Measurements from ENCODE around the gene ZNF292.

Gene ZNF292

DNA sequence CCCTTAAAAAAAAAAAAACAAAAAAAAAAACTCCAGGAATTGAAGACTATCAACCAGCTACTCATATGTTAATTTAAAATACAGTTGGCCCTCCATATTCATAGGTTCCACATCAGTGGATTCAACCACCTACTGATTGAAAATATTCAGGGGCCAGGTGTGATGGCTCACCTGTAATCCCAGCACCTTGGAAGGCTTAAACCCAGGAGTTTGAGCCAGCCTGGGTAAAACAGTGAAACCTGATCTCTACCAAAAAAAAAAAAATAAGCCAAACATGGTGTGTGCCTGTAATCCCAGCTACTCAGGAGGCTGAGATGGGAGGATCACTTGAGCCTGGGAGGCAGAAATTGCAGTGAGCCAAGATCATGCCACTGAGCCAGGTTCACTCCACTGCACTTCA lies 94.7 kb downstream of the ZNF292 start:
- H3K27me3 ChIP-seq (ENCODE audit: control insufficient read depth, low read length), result no peaks in the 10 kb centered on the region
- no peak overlapping the region for H3K4me3 ChIP-seq (ENCODE audit: low read length)

DNA sequence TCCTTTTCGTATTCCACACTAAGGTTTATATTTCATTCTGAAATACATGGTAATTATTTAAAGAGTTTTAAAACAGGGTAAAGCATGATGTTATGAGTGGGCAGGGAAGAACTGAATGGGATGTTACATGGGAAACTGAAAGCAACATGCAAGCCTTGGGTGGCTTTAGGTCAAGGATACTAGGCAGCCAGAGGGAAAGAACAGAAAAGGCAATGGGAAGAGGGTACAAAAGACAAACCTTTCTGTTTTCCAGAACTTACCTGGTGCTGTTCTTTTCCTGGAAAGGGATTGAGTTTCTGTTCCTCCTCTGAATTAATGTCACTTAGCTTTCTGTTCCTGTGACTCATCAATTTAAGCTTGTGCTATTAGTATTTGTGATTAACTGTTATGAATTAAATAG lies 95.9 kb downstream of the ZNF292 start:
- peaks cover 7% of the 10 kb centered on the region for H3K4me1 ChIP-seq (ENCODE audit: control insufficient read depth, low read length)
- H3K4me3 ChIP-seq (ENCODE audit: low read length), result no peak overlapping the region
- H3K36me3 ChIP-seq (ENCODE audit: control insufficient read depth, low read length), result peaks cover 56% of the 10 kb centered on the region
- TF ChIP-seq, protein P1, sequence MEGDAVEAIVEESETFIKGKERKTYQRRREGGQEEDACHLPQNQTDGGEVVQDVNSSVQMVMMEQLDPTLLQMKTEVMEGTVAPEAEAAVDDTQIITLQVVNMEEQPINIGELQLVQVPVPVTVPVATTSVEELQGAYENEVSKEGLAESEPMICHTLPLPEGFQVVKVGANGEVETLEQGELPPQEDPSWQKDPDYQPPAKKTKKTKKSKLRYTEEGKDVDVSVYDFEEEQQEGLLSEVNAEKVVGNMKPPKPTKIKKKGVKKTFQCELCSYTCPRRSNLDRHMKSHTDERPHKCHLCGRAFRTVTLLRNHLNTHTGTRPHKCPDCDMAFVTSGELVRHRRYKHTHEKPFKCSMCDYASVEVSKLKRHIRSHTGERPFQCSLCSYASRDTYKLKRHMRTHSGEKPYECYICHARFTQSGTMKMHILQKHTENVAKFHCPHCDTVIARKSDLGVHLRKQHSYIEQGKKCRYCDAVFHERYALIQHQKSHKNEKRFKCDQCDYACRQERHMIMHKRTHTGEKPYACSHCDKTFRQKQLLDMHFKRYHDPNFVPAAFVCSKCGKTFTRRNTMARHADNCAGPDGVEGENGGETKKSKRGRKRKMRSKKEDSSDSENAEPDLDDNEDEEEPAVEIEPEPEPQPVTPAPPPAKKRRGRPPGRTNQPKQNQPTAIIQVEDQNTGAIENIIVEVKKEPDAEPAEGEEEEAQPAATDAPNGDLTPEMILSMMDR (IDR thresholded peaks at IDR 0.05; ENCODE audit: low read depth, low read length, poor library complexity, severe bottlenecking), result no peak
- no peak for TF ChIP-seq EZH2phosphoT487 (IDR thresholded peaks at IDR 0.05; ENCODE audit: borderline replicate concordance, low read length)
- H3K27ac ChIP-seq (ENCODE audit: low read depth, low read length), result no peak overlapping the region
- H4K20me1 ChIP-seq (ENCODE audit: control insufficient read depth, insufficient read depth, low read depth, low read length), result no peaks in the 10 kb centered on the region
- H3F3A ChIP-seq (ENCODE audit: control insufficient read depth, insufficient read depth), result no peaks in the 10 kb centered on the region
- H3K27me3 ChIP-seq (ENCODE audit: control insufficient read depth, low read length), result no peaks in the 10 kb centered on the region
- H3K4me2 ChIP-seq (ENCODE audit: low read length), result no peak overlapping the region
- no peaks in the 10 kb centered on the region for H3K79me2 ChIP-seq (ENCODE audit: control insufficient read depth, low read length)
- H3K9me2 ChIP-seq (replicated peaks; ENCODE audit: control insufficient read depth, low read length), result no peaks in the 10 kb centered on the region
- no peaks in the 10 kb centered on the region for H3K9me3 ChIP-seq (ENCODE audit: control insufficient read depth, insufficient read depth, low read length)

More for the DNA sequence above, 94.7 kb downstream of the ZNF292 start:
- H4K20me1 ChIP-seq (ENCODE audit: control insufficient read depth, insufficient read depth, low read depth, low read length), result no peaks in the 10 kb centered on the region
- H3K36me3 ChIP-seq (ENCODE audit: control insufficient read depth, low read length), result peaks cover 51% of the 10 kb centered on the region
- H3K4me1 ChIP-seq (ENCODE audit: control insufficient read depth, low read length), result peaks cover 7% of the 10 kb centered on the region
- H3K27ac ChIP-seq (ENCODE audit: low read depth, low read length), result no peak overlapping the region
- no peaks in the 10 kb centered on the region for H3K9me3 ChIP-seq (ENCODE audit: control insufficient read depth, insufficient read depth, low read length)
- H3K4me2 ChIP-seq (ENCODE audit: low read length), result no peak overlapping the region
- no peaks in the 10 kb centered on the region for H3F3A ChIP-seq (ENCODE audit: control insufficient read depth, insufficient read depth)
- no peaks in the 10 kb centered on the region for H3K79me2 ChIP-seq (ENCODE audit: control insufficient read depth, low read length)
- no peaks in the 10 kb centered on the region for H3K9me2 ChIP-seq (replicated peaks; ENCODE audit: control insufficient read depth, low read length)
- TF ChIP-seq EZH2phosphoT487 (IDR thresholded peaks at IDR 0.05; ENCODE audit: borderline replicate concordance, low read length), result no peak
- TF ChIP-seq, protein P1 (IDR thresholded peaks at IDR 0.05; ENCODE audit: low read depth, low read length, poor library complexity, severe bottlenecking), result no peak

DNA sequence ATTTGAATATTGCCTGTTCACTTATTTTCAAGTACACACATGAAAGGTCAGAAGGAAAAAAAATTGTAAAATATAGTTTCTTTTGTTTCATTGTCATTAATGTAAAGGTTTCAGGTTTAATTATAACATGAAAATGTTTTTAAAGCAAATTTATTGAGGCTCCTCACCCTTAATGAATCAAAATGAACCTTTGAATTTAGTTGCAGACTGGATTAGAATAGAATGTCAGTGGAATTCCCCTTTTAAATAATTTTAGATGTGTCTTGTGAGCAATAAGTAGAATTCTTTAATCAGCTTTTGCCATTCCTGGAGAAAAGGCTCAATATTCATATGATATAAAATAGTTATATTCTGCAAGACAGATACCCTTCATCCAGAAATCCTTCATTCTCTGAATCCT lies 96.4 kb downstream of the ZNF292 start:
- H3K36me3 ChIP-seq (ENCODE audit: control insufficient read depth, low read length), result peaks cover 56% of the 10 kb centered on the region
- H3K9me2 ChIP-seq (replicated peaks; ENCODE audit: control insufficient read depth, low read length), result no peaks in the 10 kb centered on the region
- TF ChIP-seq, protein P1 (IDR thresholded peaks at IDR 0.05; ENCODE audit: low read depth, low read length, poor library complexity, severe bottlenecking), result no peak
- TF ChIP-seq EZH2phosphoT487 (IDR thresholded peaks at IDR 0.05; ENCODE audit: borderline replicate concordance, low read length), result no peak
- no peak overlapping the region for H3K4me3 ChIP-seq (ENCODE audit: low read length)
- H3K4me1 ChIP-seq (ENCODE audit: control insufficient read depth, low read length), result peaks cover 7% of the 10 kb centered on the region
- no peaks in the 10 kb centered on the region for H3F3A ChIP-seq (ENCODE audit: control insufficient read depth, insufficient read depth)
- H3K27me3 ChIP-seq (ENCODE audit: control insufficient read depth, low read length), result no peaks in the 10 kb centered on the region
- no peak overlapping the region for H3K27ac ChIP-seq (ENCODE audit: low read depth, low read length)
- no peaks in the 10 kb centered on the region for H4K20me1 ChIP-seq (ENCODE audit: control insufficient read depth, insufficient read depth, low read depth, low read length)
- no peak overlapping the region for H3K4me2 ChIP-seq (ENCODE audit: low read length)
- no peaks in the 10 kb centered on the region for H3K79me2 ChIP-seq (ENCODE audit: control insufficient read depth, low read length)
- no peaks in the 10 kb centered on the region for H3K9me3 ChIP-seq (ENCODE audit: control insufficient read depth, insufficient read depth, low read length)
